AG09319 (cell line): Measurements from ENCODE around the gene SNX18.

Experiments used
- DNase-seq: peaks from one replicate; pipeline ENCODE4 v3.0.0-alpha.2; 2010; ENCODE audit warnings: low read depth; ENCODE audit errors: extremely low read depth
- CTCF ChIP-seq: IDR thresholded peaks from 2 replicates; pipeline ENCODE4 v1.5.1; 2011; ENCODE audit warnings: low read depth, mild to moderate bottlenecking, inconsistent platforms, low read length, moderate library complexity

Gene SNX18

GRCh38 chr5:54517512-54518145 lies at the start of gene SNX18:
Gene SNX18, plus strand, starts transcription at chr5:54517759. Its CDS starts 194 bp downstream, at chr5:54517953.
- TF ChIP-seq CTCF: peak; percentile 74

GRCh38 chr5:54469622-54470021 lies 47.9 kb upstream of the SNX18 start:
- no peak for DNase-seq
- TF ChIP-seq CTCF: no peak

More at GRCh38 chr5:54517512-54518145, at the start of gene SNX18:
- DNase-seq: peak; percentile 88

DNA sequence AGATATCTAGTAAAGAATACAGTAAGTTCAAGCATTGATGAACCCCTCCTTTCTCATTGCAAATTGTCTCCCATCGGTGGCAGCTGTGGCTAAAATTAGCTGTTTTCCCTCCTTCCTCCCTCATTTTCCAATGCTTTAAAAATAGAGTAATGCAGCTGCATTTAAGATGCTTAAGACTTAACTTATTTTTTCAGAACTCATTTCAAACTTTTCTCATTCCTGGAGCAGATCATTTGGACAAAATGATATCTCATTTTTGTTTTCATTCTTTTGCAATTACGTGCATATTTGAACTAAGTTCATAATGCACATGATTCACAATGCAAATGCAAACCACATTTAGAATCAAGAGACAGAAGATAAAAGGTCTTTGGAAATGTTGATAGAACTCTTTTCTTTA lies 47.4 kb upstream of the SNX18 start:
- TF ChIP-seq CTCF: no peak

GRCh38 chr5:54470677-54471076 lies 46.9 kb upstream of the SNX18 start:
- TF ChIP-seq CTCF: no peak
- peak; percentile 73 for DNase-seq

More for the DNA sequence above, 47.4 kb upstream of the SNX18 start:
- no peak for DNase-seq

DNA sequence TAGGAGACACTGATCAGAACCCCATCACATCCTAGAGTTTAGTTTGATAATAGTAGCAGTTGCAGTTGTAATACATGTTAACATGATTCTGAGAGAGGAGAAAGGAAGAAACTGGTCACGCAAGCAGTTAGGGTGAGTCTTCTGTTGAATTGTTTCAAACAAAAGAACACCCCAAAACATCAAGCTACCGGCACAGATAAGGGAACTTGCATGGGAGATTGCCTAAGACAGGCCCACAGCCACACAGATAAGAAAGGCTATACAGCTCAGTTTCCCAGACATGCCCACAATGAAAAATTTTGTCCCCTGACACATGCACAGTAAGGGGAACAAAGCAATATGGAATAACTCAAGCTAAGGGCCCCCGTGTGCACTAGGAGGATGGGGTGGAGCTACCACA lies 46.2 kb upstream of the SNX18 start:
- no peak for TF ChIP-seq CTCF
- DNase-seq: no peak

GRCh38 chr5:54476682-54477081 lies 40.9 kb upstream of the SNX18 start:
- no peak for TF ChIP-seq CTCF
- no peak for DNase-seq

- TF ChIP-seq CTCF: no peak
These were observed 39.5 kb upstream of the SNX18 start for GRCh38 chr5:54477941-54478478.

More at GRCh38 chr5:54477941-54478478, 39.5 kb upstream of the SNX18 start:
- no peak for DNase-seq
